Gastroesophageal sphincter (tissue), 3 donors: Measurements from ENCODE around the gene DGKZ.

Experiments
- CTCF ChIP-seq, 4 experiments: fragments of 200-600 bp in 2 of 4; fragments of 450-650 bp in 2 of 4; sonication (generic) in 1 of 4; IDR thresholded peaks; one replicate each; pipeline ENCODE4 v1.5.1; 2017 to 2019; ENCODE audit warnings: antibody characterized with exemption in 4 of 4, mild to moderate bottlenecking in 2 of 4, moderate library complexity in 2 of 4
- POLR2AphosphoS5 ChIP-seq: sonication (generic); formaldehyde crosslinking; IDR thresholded peaks from one replicate; pipeline ENCODE4 v1.6.1; 2017; ENCODE audit warnings: antibody characterized with exemption

DNA sequence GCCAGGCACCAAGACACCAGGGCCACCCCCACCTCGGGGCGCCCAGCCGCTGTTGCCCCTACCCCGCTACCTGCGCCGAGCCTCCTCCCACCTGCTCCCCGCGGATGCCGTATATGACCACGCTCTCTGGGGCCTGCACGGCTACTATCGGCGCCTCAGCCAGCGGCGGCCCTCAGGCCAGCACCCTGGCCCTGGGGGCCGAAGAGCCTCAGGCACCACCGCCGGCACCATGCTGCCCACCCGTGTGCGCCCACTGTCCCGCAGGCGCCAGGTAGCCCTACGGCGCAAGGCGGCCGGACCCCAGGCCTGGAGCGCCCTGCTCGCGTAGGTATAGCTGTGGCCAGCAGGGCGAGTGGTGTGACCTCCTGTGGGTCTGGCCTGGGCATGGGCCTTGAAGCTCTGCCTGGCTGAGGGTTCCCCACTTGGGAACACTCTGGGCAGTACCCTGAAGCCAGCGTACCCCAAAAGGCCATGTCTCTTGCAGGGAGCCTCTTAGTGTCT, 19.4 kb downstream of the DGKZ start:
- TF ChIP-seq CTCF (IDR thresholded peaks at IDR 0.05) (no peak), POLR2AphosphoS5 (no peak)
